Muscle of arm (tissue), 12 donors: ENCODE measurements around the gene TPGS2. TPM values are rescaled to one million over a fixed set of nuclear protein-coding genes. Genes with fewer than 3 reads are reported as not detected.
"Not testable (repeated sequence)": the region's sequence is repeated elsewhere in the genome, so short reads cannot be mapped to it uniquely, and the experiment has no call there.

ENCODE experiments used
- DNase-seq: peaks from one replicate; pipeline ENCODE4 v3.0.0-alpha.2; 2013
- polyA plus RNA-seq, 12 donors: library from polyadenylated mRNA; unstranded; fragments of 120-200 nt; gene quantifications; one replicate each; pipeline ENCODE4 v1.2.1, GENCODE V29; 2013; ENCODE audit not compliant: insufficient read length in 12 of 12

TPGS2 gene
- polyA plus RNA-seq, 12 donors: 35.0 to 90.5 (median 52.8) TPM; not detected in 1

DNA sequence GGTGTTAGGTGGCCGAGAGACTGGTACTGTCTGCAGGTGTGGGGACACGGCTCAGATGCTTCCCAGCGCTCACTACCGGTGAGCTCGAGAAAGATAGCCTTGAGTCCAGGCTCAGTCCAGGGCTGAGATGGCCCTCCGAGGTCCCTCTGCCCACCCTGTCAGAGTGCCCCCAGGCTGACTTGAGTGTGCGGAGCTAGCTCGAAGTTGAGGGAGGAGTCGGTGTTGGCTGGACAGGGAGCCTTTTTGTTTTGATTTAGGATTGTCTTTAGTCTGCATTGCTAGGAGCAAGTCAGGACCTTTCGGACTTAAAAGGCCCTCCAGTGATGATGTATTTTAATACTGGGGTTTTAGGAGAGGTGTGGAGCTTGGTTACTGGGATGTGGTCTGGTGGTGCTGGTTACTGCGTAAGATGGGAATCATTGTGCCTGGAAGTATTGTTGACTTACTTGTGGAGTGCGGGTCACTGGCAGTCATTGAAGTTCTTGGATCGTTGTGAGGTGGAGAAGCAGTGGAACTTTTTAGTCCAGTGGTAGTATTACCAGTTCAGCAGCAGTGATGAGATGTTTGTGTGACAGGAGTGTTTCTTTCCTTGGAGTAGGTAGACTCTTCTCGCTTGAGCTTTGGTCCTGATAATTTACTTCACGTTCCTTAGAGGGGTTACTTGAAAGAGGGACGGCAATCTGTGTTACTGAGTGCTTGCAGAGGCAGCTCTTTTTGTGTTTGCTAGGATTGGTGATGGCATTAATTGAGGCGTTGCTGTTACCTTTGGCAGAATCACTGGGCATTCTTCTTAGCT is 758 bp upstream of the TPGS2 start:
- DNase-seq: no peak

DNA sequence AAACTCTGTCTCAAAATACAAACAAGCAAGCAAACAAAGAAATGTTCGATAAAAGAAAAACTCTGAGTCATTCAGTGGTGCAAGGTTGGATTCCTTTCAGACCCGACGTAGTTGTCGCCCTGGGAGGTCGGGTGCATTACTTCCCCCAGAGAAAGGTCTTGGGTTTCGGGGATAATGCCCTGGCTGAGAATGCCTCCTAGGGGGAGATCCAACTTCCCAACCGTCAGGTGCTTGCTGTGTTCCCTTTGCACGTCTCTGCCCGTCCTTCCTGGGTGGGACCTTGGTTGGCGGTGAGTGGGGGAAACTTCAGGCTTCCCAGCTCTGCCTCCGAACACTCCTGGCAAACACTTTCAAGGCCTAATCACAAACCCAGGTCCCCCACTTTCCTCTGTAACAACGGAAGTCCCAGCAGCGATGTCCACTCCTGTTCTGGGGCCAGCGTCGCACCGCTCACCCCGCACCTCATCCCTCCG is 609 bp downstream of the TPGS2 start:
- DNase-seq: no peak

GRCh38 chr18:36826556-36826955 is 2.2 kb downstream of the TPGS2 start:
- no peak for DNase-seq

DNA sequence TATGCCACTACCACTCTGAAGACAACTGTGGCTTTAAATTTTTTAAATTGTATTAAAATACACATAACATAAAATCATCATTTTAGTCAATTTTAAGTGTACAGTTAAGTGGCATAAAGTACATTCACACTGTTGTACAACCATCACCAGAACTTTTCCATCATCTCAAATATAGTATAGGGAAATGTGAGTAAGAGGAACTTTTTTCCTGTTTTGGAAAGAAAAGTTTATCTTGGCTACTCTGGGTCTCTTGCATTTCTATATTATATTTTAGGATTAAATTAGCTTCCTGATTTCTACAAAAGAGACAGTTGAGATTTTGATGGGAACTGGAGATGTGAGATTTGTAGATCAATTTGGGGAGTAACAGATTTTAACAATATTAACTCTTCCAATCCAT is 3.3 kb downstream of the TPGS2 start:
- DNase-seq: no peak

- no peak for DNase-seq
These were observed 7.1 kb downstream of the TPGS2 start for GRCh38 chr18:36821681-36822080.

DNA sequence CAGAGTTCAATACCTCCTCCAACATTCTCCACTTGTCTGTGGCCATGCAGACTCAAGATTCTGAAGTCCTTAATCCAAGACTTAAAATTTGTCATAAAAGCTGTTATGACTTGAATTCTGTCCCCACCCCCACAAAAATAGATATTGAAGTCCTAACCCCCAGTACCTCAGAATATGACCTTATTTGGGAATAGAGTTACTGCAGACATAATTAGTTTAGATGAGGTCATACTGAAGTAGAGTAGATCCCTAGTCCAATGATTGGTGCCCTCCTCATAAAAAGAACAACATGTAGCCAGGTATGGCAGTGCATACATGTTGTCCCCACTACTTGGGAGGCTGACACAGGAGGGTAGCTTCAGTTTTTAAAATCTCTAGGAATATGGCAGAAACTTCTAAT is 9.2 kb downstream of the TPGS2 start:
- no peak for DNase-seq

DNA sequence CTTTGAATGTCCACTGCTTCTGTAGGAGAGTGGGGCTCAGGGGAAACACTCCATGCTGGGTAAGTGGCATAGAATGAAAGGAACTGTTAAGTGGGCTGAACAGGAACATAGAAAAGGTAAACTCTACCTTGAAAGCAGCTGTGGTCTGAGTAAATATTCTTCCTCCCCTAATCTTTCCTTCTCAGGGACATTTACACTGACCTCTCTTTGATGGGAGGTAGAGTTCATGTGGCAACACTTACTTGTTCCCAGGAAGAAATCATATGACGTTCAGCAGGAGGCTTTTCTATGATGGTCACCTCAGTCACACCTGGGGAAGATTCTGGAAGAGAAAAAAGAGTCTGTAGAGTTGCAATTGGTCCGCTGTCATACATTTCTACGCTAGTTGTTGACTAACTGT is 10.2 kb downstream of the TPGS2 start:
- DNase-seq: no peak

DNA sequence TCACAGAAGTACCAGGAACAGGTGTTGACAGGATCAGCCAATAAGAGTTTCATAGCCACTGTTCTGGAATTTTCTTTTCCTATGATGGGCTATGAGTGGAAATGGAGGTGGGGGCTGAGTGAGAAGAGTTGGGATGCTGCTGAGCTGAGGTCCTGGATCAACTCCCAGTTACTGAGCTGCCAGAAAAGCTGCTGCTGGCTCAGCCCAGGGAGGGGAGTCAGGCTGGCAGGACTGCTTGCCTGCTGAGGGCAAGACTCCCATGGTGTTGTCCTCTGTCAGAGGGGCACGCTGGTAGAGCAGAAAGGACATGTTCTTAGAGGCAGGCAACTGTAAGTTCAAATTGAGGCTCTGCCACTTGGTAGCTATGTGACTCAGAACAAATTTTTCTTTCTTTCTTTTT is 11.8 kb downstream of the TPGS2 start:
- no peak for DNase-seq

- DNase-seq: not testable (repeated sequence)
These were observed 12.7 kb downstream of the TPGS2 start for GRCh38 chr18:36816096-36816495.

- no peak for DNase-seq
These were observed 13.8 kb downstream of the TPGS2 start for GRCh38 chr18:36814994-36815393.

DNA sequence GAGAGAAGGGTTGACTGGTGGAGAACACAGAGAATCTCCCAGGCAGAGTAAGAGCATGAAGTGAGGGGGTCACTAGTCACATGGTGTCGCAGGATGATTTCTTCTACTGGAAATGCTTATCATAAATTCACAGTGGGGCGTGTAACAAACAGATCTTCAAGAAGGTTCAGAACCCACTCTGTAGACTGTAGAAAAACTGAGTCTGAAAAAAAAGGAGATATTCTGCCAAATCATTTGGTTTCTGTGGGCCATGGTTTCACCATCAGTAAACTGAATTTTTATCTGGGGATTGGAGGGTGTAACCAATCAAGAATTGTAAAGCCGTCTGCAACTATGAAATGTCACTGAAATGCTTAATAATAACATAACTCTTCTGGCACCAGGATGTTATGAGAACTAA is 15.0 kb downstream of the TPGS2 start:
- no peak for DNase-seq

DNA sequence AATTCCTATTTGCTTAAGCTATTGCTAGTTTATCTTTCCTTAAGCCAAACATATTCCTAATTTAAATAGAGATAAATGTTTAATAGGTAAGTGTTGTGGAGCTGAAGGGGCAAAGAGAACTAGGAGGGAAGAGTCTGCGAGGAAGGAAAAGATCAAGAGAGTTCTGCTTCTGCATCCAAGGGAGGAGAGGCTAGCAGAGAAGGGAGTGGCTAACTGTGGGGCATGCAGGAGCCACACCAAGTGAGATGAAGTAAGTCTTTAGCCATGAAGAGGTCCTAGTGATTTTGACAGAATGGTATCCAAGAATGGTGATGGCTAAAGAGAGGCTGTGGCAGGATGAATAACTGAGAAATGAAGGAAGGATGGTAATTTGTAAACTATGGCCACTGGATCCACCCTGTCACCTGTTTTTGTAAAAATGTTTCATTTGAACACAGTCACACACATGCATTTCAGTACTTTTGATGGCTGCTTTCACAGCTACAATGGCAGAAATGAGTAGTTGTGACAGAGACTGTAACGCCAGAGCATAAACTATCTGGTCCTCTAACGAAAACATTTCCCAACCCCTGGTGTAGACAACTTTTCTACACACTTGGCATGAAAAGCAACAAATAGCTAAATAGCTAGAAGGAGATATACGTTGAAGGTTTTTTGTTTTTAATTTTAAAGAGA is 15.6 kb downstream of the TPGS2 start:
- no peak for DNase-seq

- DNase-seq: no peak
These were observed 16.1 kb downstream of the TPGS2 start for GRCh38 chr18:36812678-36813077.

- DNase-seq: no peak
These were observed 16.8 kb downstream of the TPGS2 start for GRCh38 chr18:36811955-36812354.

GRCh38 chr18:36811430-36811829 is 17.4 kb downstream of the TPGS2 start:
- DNase-seq: no peak

- DNase-seq: peak; percentile 66
These were observed 19.0 kb downstream of the TPGS2 start for GRCh38 chr18:36809590-36810381.

DNA sequence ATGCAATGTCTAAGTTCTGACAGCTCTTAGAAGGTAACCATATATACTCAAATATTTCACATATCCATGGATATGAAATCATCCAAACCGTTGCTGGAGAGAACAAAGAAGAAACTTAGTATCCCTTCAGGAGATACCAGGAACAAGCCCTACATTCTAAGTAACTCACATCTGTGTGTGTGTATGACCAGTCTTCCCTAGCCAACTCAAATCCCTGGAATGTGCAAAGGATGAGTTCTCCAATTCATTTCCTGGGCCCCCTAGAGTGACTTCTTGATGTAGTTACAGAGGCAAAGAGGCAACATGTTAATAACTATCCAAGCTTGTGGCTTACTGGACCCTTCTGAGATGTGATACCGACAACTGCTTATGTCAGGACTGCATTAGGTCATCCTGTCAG is 20.1 kb downstream of the TPGS2 start:
- DNase-seq: no peak

DNA sequence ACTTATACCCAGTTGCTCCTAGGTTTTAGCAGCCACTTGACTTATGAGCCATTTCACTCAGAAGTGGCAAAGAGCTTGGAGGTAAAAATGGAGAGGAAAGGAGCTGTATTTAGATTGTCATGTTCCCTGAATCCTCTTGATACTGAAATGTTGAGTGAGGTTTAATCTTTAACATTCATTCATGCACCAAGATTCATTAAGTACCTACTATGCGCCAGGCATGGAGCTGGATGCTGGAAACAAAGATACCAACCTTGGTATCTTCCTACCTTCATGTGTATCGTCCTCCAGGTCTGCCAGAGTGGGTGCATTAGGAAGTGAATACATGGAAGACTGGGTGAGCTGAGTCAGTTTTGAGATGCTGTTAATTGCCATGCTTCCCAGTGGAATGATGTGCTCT is 23.7 kb downstream of the TPGS2 start:
- no peak for DNase-seq

GRCh38 chr18:36798738-36799473 is 29.9 kb downstream of the TPGS2 start:
- DNase-seq: no peak

GRCh38 chr18:36792634-36793283 is 36.0 kb downstream of the TPGS2 start:
- DNase-seq: no peak

- peak; percentile 17 for DNase-seq
These were observed 42.1 kb downstream of the TPGS2 start for GRCh38 chr18:36786686-36787085.
